ENCODE results near the gene CCL24.

DNA sequence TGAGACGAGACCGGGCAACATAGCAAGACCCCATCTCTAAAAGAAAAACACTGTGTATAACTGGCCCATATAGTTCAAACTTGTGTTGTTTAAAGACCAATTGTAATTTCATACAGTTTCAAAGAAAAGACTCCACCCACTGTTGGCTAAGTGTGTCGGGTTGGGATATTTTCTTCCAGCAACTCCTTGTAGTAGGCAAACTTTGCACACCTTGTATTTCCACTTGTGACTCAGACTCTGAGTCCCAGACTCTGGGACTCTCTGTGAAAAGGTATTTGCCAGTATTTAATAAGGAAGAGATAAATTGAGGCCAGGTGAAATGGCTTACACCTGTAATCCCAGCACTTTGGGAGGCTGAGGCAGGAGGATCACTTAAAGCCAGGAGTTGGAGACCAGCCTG lies 36.0 kb upstream of the CCL24 start:
- TF ChIP-seq GATA2 (IDR thresholded peaks at IDR 0.05; ENCODE audit: low read depth, low read length), result no peak
- TF ChIP-seq GATA3 (IDR thresholded peaks at IDR 0.05; ENCODE audit: low read depth, low read length), result no peak

All from SH-SY5Y (cell line).